GM21723 (cell line): Measurements from ENCODE around the gene THADA.

ENCODE experiments used
- ATAC-seq: cut with Tn5 transposase; IDR thresholded peaks from one replicate; pipeline ENCODE4 v1.9.1; 2021; ENCODE audit warnings: mild to moderate bottlenecking, moderate library complexity; ENCODE audit not compliant: unreplicated experiment

The THADA gene

GRCh38 chr2:43445781-43446180, 150.1 kb downstream of the THADA start:
- ATAC-seq = no peak

DNA sequence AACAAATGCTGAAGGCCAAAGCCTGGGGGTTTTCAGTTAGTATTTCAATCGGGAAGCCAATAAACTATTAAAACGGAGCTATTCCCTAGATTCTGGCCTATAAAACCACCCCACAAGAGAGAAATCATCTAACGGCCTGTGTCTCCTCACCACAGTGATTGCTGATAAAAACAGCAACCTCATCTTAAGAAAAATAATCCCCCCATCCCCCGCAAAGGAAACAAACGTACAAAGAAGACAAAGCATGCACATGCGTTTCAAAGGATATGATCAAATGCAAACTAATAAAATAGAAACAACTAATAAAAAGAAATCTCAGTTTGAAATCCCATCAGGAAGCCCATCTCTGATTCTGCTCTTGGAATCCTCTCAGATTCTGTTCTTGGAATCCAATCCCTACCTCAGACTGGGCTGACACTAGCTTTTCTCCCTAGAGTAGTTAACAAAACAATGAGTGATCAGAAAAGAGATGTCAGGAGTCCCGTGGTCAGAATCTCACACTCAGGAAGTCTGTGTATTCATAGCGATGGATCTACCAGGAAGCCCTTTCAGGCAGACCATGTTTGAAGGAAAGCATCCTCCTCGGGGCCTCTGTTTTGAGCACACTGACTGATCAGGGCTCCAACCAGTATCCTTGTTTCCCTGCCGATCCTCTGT, 150.7 kb downstream of the THADA start:
- ATAC-seq = no peak

DNA sequence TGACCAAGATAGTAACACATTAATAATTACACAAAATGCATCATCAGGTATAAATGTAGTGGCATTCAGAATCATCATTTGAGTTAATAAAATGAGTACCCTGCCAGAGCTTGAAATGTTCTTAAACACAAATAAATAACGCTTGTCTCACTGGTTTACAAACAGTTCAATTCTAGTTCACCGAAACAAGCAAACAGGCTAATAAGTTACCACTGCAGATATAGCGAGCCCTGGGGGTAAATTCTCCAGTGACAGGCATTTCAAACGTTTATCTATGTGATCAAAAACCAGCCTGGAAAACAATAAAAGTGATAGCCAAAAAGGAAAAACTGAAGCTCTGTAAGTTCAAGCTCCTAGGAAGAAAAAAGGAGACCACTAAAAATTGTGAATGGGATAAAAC, 152.6 kb downstream of the THADA start:
- ATAC-seq = no peak

DNA sequence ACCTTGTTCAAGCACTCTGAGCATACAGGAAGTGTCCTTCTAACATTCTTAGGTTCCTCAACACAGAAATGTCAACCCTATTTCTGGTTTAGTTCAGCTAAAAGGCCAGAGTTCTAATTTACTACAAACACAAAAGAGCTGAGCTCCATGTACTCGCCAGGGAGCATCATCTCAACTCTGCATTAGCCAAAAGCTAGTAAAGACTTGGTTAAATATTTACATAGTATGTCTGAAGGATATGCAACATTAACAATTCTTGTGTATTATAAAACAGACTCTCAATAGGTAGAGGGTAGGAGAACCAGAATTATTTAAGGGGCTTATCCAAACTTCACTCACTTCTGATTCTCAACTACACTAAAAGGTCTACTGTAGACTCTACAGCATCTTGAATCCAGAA, 154.6 kb downstream of the THADA start:
- no peak for ATAC-seq

- no peak for ATAC-seq
Observed at GRCh38 chr2:43438858-43439655, 156.8 kb downstream of the THADA start.

GRCh38 chr2:43438342-43438741, 157.5 kb downstream of the THADA start:
- no peak for ATAC-seq

DNA sequence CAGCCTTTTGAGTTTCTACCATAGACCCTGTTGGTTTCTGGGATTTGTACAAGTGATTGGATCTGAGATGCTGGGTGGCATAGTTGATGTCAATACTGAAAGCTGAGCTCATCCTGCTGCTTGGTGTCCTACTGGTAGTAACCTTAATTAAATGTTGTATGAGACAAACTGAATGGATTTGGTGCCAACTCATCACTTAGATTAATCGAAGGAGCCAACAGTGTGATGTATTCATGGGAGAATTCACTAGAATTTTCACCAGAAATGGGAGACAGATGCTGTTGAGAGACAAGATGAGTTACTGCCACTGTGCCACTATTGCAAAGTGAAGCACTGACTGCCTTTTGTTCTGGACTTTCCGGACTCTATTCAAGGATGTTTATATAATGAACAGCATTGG, 158.5 kb downstream of the THADA start:
- no peak for ATAC-seq

DNA sequence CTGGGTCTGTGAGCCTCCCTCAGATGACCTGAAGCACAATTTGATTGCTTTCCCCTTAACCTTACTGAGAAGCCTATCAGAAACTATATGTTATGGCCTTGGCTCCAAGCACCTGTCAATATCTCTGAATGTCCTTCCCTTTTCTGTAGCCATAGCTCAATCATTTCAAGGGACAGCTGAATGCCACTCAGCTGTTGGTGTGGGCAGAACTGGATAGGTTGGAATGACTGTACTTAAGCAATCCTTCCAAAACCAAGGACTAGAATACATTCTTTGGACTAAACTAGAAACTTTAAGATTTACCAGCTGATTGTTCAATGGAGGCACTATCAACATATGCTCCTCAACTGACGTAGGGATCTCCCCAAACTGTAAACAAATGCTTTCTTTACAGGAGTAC, 159.4 kb downstream of the THADA start:
- no peak for ATAC-seq

DNA sequence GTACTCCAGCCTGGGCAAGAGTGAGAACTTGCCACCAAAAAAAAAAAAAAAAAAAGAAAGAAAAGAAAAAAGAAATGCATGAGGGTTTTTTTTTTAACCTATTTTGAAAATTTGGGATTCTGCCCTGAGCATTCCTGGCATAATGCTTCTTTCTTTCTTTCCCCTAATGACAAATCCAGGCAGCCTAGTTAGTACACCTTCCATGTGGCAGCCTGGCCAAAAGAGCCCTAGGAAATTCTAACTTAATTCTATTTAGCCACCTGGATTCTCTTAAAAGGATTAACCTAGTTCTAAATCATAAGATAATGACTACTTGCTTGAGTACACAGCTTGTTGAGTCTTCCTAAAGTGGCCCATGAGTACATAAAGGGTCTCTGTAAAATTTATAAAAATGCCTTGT, 160.1 kb downstream of the THADA start:
- no peak for ATAC-seq

GRCh38 chr2:43430489-43430888, 165.3 kb downstream of the THADA start:
- no peak for ATAC-seq

DNA sequence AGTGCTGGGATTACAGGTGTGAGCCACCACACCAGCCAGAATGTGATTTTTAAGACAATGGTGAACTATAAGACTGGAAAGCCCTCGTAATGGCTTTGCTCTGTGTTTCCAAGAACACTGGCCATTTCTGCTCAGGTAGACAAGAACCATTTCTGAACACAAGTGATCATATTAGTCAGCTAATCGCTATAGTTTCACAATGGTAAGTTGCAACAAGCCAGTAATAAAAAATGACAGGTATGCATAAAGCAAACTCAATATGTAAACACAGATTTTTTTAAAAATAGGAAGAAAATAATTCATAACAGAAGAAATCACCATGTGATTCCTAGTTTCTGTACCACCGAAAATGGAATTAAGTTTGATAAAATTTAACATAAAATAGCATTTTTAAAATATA, 166.5 kb downstream of the THADA start:
- no peak for ATAC-seq

DNA sequence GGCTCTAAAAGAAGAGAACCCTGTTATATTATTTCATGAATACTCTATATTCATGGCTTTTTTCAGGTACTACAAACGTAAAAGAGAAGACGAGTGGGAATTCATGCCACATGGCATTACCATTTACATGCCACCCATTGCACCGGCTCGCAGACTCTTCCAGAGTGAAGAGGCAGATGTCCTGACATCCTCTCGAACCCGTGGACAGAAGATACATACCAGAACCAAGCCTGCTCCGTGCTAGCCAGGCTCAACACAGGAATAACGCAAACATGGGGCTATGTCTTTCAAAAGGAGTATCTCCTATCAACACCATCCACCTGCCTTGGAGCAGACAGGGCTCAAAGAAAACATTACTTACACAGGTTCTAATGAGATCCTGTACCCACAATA, 168.8 kb downstream of the THADA start:
- ATAC-seq = no peak

GRCh38 chr2:43426305-43427031, 169.4 kb downstream of the THADA start:
- ATAC-seq = peak; percentile 92

- ATAC-seq = no peak
Observed at GRCh38 chr2:43425659-43426058, 170.2 kb downstream of the THADA start.

GRCh38 chr2:43424262-43425207, 171.3 kb downstream of the THADA start:
- ATAC-seq = no peak

- ATAC-seq = no peak
Observed at GRCh38 chr2:43423941-43424261, 171.9 kb downstream of the THADA start.

DNA sequence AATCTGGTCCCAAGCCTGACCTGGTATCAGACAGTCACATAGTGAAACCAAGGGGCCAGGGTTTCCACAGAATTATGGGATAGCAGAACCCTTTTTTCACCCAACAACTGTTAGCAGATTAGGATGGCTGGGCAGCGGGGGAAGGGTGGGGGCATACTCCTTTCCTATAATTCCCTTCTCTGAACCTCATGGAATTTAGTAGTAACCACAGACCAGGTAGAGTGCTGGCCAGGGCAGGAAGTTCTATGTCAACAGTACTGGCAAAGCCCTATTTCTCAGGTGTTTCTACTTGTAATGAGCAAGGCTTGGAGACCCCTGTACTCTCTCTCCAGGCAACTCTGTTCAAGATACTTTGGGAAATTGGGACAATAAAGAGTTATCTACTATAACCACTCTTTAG, 174.6 kb downstream of the THADA start:
- ATAC-seq = no peak

DNA sequence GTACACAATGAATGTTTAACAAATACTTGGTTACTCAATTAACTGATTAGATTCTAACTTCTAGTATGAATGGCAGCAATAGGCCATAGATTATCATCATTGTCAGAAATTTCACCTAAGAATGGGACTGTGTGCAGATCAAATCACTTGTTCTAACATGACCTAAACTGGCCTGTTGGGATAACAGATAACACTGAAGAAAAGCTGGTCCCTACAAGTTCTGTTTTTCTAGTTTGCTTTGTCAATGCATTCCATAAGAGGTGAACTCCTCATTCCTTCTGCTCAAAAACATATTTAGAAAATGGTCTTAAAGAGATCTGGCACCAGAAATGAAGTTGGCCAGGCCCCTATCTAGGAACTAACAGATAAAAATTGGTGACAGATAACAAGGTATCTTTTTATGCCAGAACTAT, 175.4 kb downstream of the THADA start:
- ATAC-seq = no peak

DNA sequence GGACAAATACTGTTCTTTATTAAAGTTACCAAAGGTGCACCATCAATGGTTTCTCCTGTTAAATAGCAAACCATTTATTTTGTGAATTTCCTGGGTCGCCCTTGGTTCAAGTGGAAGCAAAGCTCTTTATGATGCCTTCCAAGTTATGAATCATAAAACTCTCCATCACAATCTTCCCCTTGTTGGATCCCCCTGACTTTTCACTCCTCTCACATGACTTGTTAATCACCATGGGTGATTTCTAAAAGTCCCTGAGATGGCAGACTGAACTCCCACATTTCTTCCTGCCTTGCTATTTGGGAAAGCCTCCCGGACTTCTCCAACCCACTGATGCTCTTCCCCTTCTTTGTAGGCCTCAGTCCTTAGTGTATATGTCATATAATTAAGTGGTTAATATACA, 176.0 kb downstream of the THADA start:
- no peak for ATAC-seq

GRCh38 chr2:43419243-43419642, 176.6 kb downstream of the THADA start:
- no peak for ATAC-seq

DNA sequence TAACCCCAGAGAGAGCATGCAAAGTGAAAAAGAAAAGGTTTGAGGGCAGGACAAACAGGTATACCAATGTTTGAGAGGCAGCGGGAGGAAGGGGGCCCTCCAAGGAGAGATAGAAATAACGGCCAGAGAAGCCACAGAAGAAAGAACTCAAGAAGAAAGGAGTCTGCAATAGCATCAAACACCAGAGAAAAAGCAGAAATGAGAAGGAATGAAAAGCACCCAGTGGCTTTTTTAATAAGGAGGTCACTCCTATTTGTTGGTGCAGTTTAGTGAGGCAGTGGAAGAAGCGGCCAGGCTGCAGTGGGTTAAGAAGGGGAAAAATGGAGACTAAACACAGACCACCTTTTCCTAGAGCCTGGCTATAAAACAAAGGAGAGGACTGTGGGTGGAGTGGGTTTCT, 177.2 kb downstream of the THADA start:
- no peak for ATAC-seq
